ENCODE measurements around the gene AZU1. TPM values are rescaled to one million over a fixed set of nuclear protein-coding genes. Genes with fewer than 3 reads are reported as not detected.

Gene AZU1
- total and polyA plus RNA-seq, 11 donors, result 0.11 to 3.3 (median 0.20) TPM; not detected in 8

GRCh38 chr19:806815-807421, 20.7 kb upstream of the AZU1 start:
- TF ChIP-seq, protein P1, sequence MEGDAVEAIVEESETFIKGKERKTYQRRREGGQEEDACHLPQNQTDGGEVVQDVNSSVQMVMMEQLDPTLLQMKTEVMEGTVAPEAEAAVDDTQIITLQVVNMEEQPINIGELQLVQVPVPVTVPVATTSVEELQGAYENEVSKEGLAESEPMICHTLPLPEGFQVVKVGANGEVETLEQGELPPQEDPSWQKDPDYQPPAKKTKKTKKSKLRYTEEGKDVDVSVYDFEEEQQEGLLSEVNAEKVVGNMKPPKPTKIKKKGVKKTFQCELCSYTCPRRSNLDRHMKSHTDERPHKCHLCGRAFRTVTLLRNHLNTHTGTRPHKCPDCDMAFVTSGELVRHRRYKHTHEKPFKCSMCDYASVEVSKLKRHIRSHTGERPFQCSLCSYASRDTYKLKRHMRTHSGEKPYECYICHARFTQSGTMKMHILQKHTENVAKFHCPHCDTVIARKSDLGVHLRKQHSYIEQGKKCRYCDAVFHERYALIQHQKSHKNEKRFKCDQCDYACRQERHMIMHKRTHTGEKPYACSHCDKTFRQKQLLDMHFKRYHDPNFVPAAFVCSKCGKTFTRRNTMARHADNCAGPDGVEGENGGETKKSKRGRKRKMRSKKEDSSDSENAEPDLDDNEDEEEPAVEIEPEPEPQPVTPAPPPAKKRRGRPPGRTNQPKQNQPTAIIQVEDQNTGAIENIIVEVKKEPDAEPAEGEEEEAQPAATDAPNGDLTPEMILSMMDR (IDR thresholded peaks at IDR 0.05), result no peak
- no peak for TF ChIP-seq POLR2A (IDR thresholded peaks at IDR 0.05)
- Histone ChIP-seq H3K36me3 (peaks cover 15 to 98% (median 85%) of the 10 kb centered on the region in 9 donors), H3K4me3 (no peak overlapping the region), H3K9me3 (no peaks in the 10 kb centered on the region), H3K27ac (no peak overlapping the region), H3K27me3 (no peaks in the 10 kb centered on the region), H3K4me1 (peaks cover 8 to 38% (median 25%) of the 10 kb centered on the region in 12 donors)
- ATAC-seq (no peak), DNase-seq (peak in 1 of 5 donors; percentile 17)
- intact Hi-C loops (cut with DNase I), result no loop called here
- WGBS, 4 donors, result 84 to 89% (median 86%) methylated on average over 32 to 34 of the region's 34 CpGs

DNA sequence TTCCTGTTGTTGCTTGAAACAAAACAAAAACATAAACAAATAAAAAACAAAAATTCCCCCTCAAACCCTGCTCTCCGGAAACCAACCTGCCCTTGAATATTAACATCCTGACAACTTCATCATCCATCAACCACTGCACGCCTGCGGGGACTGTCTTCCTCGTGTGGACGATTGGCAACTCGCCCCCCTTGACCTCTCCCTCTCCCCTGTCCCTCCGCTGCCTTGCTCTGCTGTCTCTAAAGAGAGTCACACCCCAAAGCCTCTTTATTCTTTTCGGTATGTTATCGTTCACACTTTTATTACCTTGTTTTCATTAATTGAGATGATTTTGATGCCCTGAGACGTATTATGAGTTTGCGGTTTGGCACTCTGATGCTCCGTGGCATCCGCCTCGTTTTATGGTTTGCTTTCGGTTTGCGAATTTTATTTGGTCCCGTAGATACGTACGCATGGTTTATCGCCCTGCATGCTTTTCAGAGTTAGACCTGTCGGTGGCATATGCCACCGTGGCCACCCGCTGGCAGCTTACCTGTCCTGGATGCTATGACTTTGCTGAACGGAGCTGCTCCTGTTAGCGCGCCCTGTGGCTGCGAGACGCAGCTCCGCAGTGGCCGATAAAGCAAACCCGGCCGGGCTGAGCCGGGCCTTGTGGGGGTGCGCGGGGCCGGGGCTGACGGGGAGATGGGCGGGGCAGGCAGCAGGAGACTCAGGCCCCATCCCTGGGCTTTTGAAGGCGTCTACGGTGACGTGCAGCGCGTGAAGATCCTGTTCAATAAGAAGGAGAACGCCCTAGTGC, 19.8 kb upstream of the AZU1 start:
- TF ChIP-seq, protein P1 (IDR thresholded peaks at IDR 0.05), result no peak
- no peak for TF ChIP-seq POLR2A (IDR thresholded peaks at IDR 0.05)
- peaks cover 15 to 95% (median 91%) of the 10 kb centered on the region in 9 donors for H3K36me3 ChIP-seq
- WGBS, 4 donors, result 90 to 91% (median 91%) methylated on average over 32 to 44 of the region's 44 CpGs

GRCh38 chr19:808423-808775, 19.2 kb upstream of the AZU1 start:
- no peak for TF ChIP-seq POLR2A (IDR thresholded peaks at IDR 0.05)
- TF ChIP-seq, protein P1 (IDR thresholded peaks at IDR 0.05), result no peak
- DNase-seq, result peak in 1 of 5 donors; percentile 15
- Histone ChIP-seq H3K4me3 (no peak overlapping the region), H3K4me1 (peaks cover 0 to 23% (median 10%) of the 10 kb centered on the region in 12 donors), H3K27me3 (no peaks in the 10 kb centered on the region), H3K9me3 (no peaks in the 10 kb centered on the region), H3K27ac (no peak overlapping the region), H3K36me3 (peaks cover 15 to 99% (median 94%) of the 10 kb centered on the region in 9 donors)
- 89 to 93% (median 91%) methylated on average over 20 to 26 of the region's 26 CpGs for WGBS, 4 donors
- no peak for ATAC-seq
- intact Hi-C loops (cut with DNase I), result no loop called here

More for the DNA sequence above, 19.8 kb upstream of the AZU1 start:
- Histone ChIP-seq H3K9me3 (no peaks in the 10 kb centered on the region), H3K27me3 (no peaks in the 10 kb centered on the region), H3K4me1 (peaks cover 2 to 29% (median 16%) of the 10 kb centered on the region in 12 donors), H3K4me3 (no peak overlapping the region), H3K27ac (no peak overlapping the region)
- DNase-seq (peak in 1 of 5 donors; percentile 17), ATAC-seq (no peak)
- intact Hi-C loops (cut with DNase I), result no loop called here

All from heart left ventricle (tissue), 16 donors.